Neutrophil (primary cell): ENCODE measurements around the gene CDC14B.

ENCODE experiments used
- H3K27ac ChIP-seq: fragments of 200-600 bp; sonication (generic); 2 replicates; pipeline ENCODE4 v1.5.1; 2016; ENCODE audit warnings: mild to moderate bottlenecking, moderate library complexity
- H3K27me3 ChIP-seq: fragments of 200-600 bp; sonication (generic); 2 replicates; pipeline ENCODE4 v1.6.0; 2016; ENCODE audit warnings: mild to moderate bottlenecking
- H3K36me3 ChIP-seq: fragments of 200-600 bp; sonication (generic); 2 replicates; pipeline ENCODE4 v1.5.1; 2017
- H3K4me1 ChIP-seq, 2 experiments: fragments of 200-600 bp in 1 of 2; sonication (generic) in 1 of 2; 1 replicate in 1 of 2; 2 replicates in 1 of 2; pipeline versions ENCODE4 v1.5.1 to v1.6.1; 2013 to 2016; ENCODE audit warnings: low read depth in 1 of 2, low read length in 1 of 2, mild to moderate bottlenecking in 1 of 2, moderate library complexity in 1 of 2; ENCODE audit not compliant: control insufficient read depth in 1 of 2, insufficient read depth in 1 of 2
- H3K4me3 ChIP-seq, 2 experiments: fragments of 200-600 bp in 1 of 2; sonication (generic) in 1 of 2; 1 replicate in 1 of 2; 2 replicates in 1 of 2; pipeline ENCODE4 v1.5.1; 2013 to 2016; ENCODE audit warnings: low read depth in 1 of 2, low read length in 1 of 2, mild to moderate bottlenecking in 1 of 2, moderate library complexity in 1 of 2
- H3K9me3 ChIP-seq: fragments of 200-600 bp; sonication (generic); 2 replicates; pipeline ENCODE4 v1.5.1; 2016
- CTCF ChIP-seq: fragments of 200-600 bp; sonication (generic); IDR thresholded peaks from 2 replicates; pipeline ENCODE4 v1.5.1; 2016; ENCODE audit warnings: antibody characterized with exemption

Gene CDC14B

GRCh38 chr9:96496368-96497116, 123.1 kb downstream of the CDC14B start:
- Histone ChIP-seq H3K9me3 (no peaks in the 10 kb centered on the region), H3K27ac (no peak overlapping the region), H3K4me1 (no peaks in the 10 kb centered on the region), H3K4me3 (no peak overlapping the region), H3K36me3 (no peaks in the 10 kb centered on the region), H3K27me3 (no peaks in the 10 kb centered on the region)
- no peak for TF ChIP-seq CTCF

GRCh38 chr9:96495341-96495740, 124.3 kb downstream of the CDC14B start:
- Histone ChIP-seq H3K9me3 (no peaks in the 10 kb centered on the region), H3K4me3 (no peak overlapping the region), H3K27ac (no peak overlapping the region), H3K36me3 (no peaks in the 10 kb centered on the region), H3K4me1 (no peaks in the 10 kb centered on the region), H3K27me3 (no peaks in the 10 kb centered on the region)
- TF ChIP-seq CTCF: no peak

- H3K4me1 ChIP-seq: no peaks in the 10 kb centered on the region
- H3K4me3 ChIP-seq: no peak overlapping the region
- H3K27me3 ChIP-seq: no peaks in the 10 kb centered on the region
- no peaks in the 10 kb centered on the region for H3K36me3 ChIP-seq
- no peak for TF ChIP-seq CTCF
- no peaks in the 10 kb centered on the region for H3K9me3 ChIP-seq
- no peak overlapping the region for H3K27ac ChIP-seq
Observed at GRCh38 chr9:96494215-96494800, 125.3 kb downstream of the CDC14B start.

- H3K36me3 ChIP-seq: no peaks in the 10 kb centered on the region
Observed at GRCh38 chr9:96493757-96494156, 125.9 kb downstream of the CDC14B start.

GRCh38 chr9:96492993-96493531, 126.6 kb downstream of the CDC14B start:
- no peaks in the 10 kb centered on the region for H3K4me1 ChIP-seq
- H3K36me3 ChIP-seq: no peaks in the 10 kb centered on the region
- no peaks in the 10 kb centered on the region for H3K27me3 ChIP-seq
- TF ChIP-seq CTCF: no peak
- H3K9me3 ChIP-seq: no peaks in the 10 kb centered on the region
- H3K27ac ChIP-seq: no peak overlapping the region
- H3K4me3 ChIP-seq: no peak overlapping the region

More at GRCh38 chr9:96493757-96494156, 125.9 kb downstream of the CDC14B start:
- H3K4me1 ChIP-seq: no peaks in the 10 kb centered on the region
- no peak for TF ChIP-seq CTCF
- no peaks in the 10 kb centered on the region for H3K9me3 ChIP-seq
- no peaks in the 10 kb centered on the region for H3K27me3 ChIP-seq
- H3K4me3 ChIP-seq: no peak overlapping the region
- H3K27ac ChIP-seq: no peak overlapping the region
